Measurements from ENCODE around the gene PDHX. TPM values are rescaled to one million over a fixed set of nuclear protein-coding genes. Genes with fewer than 3 reads are reported as not detected.

Gene PDHX
- total RNA-seq, 1 donor from 2014 or later = 18.6 TPM

- TF ChIP-seq CTCF (IDR thresholded peaks at IDR 0.05) = no peak
- ChIA-PET POLR2A (interaction anchor here (1.1 to 4.3 kb wide), 5 partner anchors 13 to 58 kb away, joined by 3 to 37 read pairs (median 10); no protein-coding TSS in a partner anchor), CTCF (interaction anchor here (1.0 to 1.1 kb wide), 2 partner anchors 31 to 34 kb away, joined by 3 to 4 read pairs; no protein-coding TSS in a partner anchor)
- Mint-ChIP-seq H3K4me1 (peaks cover 81% of the 10 kb centered on the region), H3K36me3 (ENCODE audit: low read depth) (peaks cover 6% of the 10 kb centered on the region), H3K4me3 (no peak overlapping the region), H3K27me3 (no peaks in the 10 kb centered on the region), H3K9me3 (peaks cover 9% of the 10 kb centered on the region), H3K27ac (no peak overlapping the region)
- ATAC-seq (ENCODE audit: low read depth) = no peak
- no peak for DNase-seq
- intact Hi-C loops (cut with micrococcal nuclease) = loop anchor here (5.0 kb wide), 1 partner anchor 392 kb away; no protein-coding TSS in a partner anchor
These were observed 127.5 kb downstream of the PDHX start for GRCh38 chr11:35043936-35044335.

- no peak for TF ChIP-seq CTCF (IDR thresholded peaks at IDR 0.05)
- ChIA-PET CTCF (interaction anchor here (1.2 kb wide), 1 partner anchor 118 kb away, joined by 3 read pairs; no protein-coding TSS in a partner anchor), POLR2A (interaction anchor here (0.6 to 4.3 kb wide), 17 partner anchors 9 to 99 kb away, joined by 3 to 37 read pairs (median 4); partner anchors contain the start of gene CD44)
- DNase-seq = peak; percentile 39
- Mint-ChIP-seq H3K27me3 (no peaks in the 10 kb centered on the region), H3K4me3 (peak overlapping the region; percentile 75), H3K9me3 (peaks cover 17% of the 10 kb centered on the region), H3K4me1 (peaks cover 85% of the 10 kb centered on the region), H3K36me3 (ENCODE audit: low read depth) (peaks cover 15% of the 10 kb centered on the region), H3K27ac (peak overlapping the region; percentile 99)
- intact Hi-C loops (cut with micrococcal nuclease) = loop anchor here (1.0 kb wide), 5 partner anchors 9 to 94 kb away; partner anchors contain the start of gene CD44
- peak; percentile 66 for ATAC-seq (ENCODE audit: low read depth)
These were observed 128.9 kb downstream of the PDHX start for GRCh38 chr11:35045236-35045820.

Other genes with a start within 250 kb of the PDHX start
- gene APIP, start 239 bp upstream of the PDHX start, total RNA-seq = 17.8 and 18.7 TPM in 2 replicates
- 1,441 and 1,546 TPM in 2 replicates for gene CD44, start 222.6 kb downstream of the PDHX start, total RNA-seq

Measured in activated B cell treated with CpG ODN at 0.5 μM for 24 hours (primary cell).